Adipose tissue (tissue), 3 donors: ENCODE data around the gene PIP4K2B. TPM values are rescaled to one million over a fixed set of nuclear protein-coding genes. Genes with fewer than 3 reads are reported as not detected.

Experiments
- H3K27ac ChIP-seq: one replicate; pipeline ENCODE4 v1.5.1; 2013; ENCODE audit warnings: low read depth, low read length
- WGBS, 3 donors: extraction: QIAGEN DNeasy Blood & Tissue Kit; methylation state at CpG; one replicate each; pipeline ENCODE4 v1.1.7; 2013; 5-methylcytosine and 5-hydroxymethylcytosine counted together
- polyA plus RNA-seq, 3 donors: library from polyadenylated mRNA; stranded (reverse); fragments of 200-250 nt; gene quantifications; one replicate each; pipeline ENCODE4 v1.2.3, GENCODE V29; 2013
- donor health status: healthy with polysubstance abuse.
- donor health status: Bipolar disorder and iron deficiency.
- donor health status: healthy.

Gene PIP4K2B
- polyA plus RNA-seq, 3 donors, result 10.0 to 27.3 (median 18.8) TPM

GRCh38 chr17:38719289-38719942 is 79.9 kb downstream of the PIP4K2B start:
- H3K27ac ChIP-seq, result no peak overlapping the region
- WGBS, 3 donors, result 84 to 90% (median 90%) methylated on average over 28 to 29 of the region's 29 CpGs

- no peak overlapping the region for H3K27ac ChIP-seq
- 83 to 89% (median 87%) methylated on average over 8 to 12 of the region's 12 CpGs for WGBS, 3 donors
Measured at GRCh38 chr17:38717139-38717745, 82.1 kb downstream of the PIP4K2B start.

GRCh38 chr17:38716368-38717005 is 82.9 kb downstream of the PIP4K2B start:
- no peak overlapping the region for H3K27ac ChIP-seq
- 93 to 94% (median 94%) methylated on average over 18 of the region's 18 CpGs for WGBS, 3 donors

Other genes starting within 250 kb of the PIP4K2B start
- gene SRCIN1, start 193.6 kb downstream of the PIP4K2B start, polyA plus RNA-seq, result 1 to 10 TPM; 1.3 to 8.9 (median 3.5) TPM
- gene EPOP, start 124.6 kb downstream of the PIP4K2B start, polyA plus RNA-seq, result 1 to 10 TPM; 1.7 to 2.7 (median 2.2) TPM
- 10 to 100 TPM; 38.6 to 96.0 (median 42.9) TPM for gene MLLT6, start 94.3 kb downstream of the PIP4K2B start, polyA plus RNA-seq
- 10 to 100 TPM; 44.3 to 57.4 (median 51.1) TPM for gene CISD3, start 69.2 kb downstream of the PIP4K2B start, polyA plus RNA-seq
- gene PCGF2, start 51.2 kb downstream of the PIP4K2B start, polyA plus RNA-seq, result 10 to 100 TPM; 10.9 to 61.1 (median 15.8) TPM
- 100 to 1,000 TPM in 2 of 3 donors, 10 to 100 TPM in 1; 76.8 to 190 (median 184) TPM for gene PSMB3, start 46.8 kb downstream of the PIP4K2B start, polyA plus RNA-seq
- 10 to 100 TPM in 2 of 3 donors, 1 to 10 TPM in 1; 9.6 to 19.8 (median 19.3) TPM for gene CWC25, start 25.8 kb upstream of the PIP4K2B start, polyA plus RNA-seq
- 1,000 to 10,000 TPM; 1,758 to 5,491 (median 3,544) TPM for gene RPL23, start 54.2 kb upstream of the PIP4K2B start, polyA plus RNA-seq
- 10 to 100 TPM; 49.1 to 90.6 (median 67.3) TPM for gene LASP1, start 70.5 kb upstream of the PIP4K2B start, polyA plus RNA-seq
- under 1 TPM in 1 of 3 donors, not detected in 2; 0.03 TPM for gene FBXO47, start 167.8 kb upstream of the PIP4K2B start, polyA plus RNA-seq